ENCODE measurements around the gene GRID1. TPM values are rescaled to one million over a fixed set of nuclear protein-coding genes. Genes with fewer than 3 reads are reported as not detected.

Gene GRID1
- polyA plus RNA-seq, 5 donors = 0.54 to 1.5 (median 1.1) TPM

- no peak for DNase-seq
Observed at GRCh38 chr10:86169506-86170254, 196.9 kb downstream of the GRID1 start.

- no peak for DNase-seq
Observed at GRCh38 chr10:86169066-86169465, 197.5 kb downstream of the GRID1 start.

GRCh38 chr10:86168256-86168655, 198.3 kb downstream of the GRID1 start:
- DNase-seq = no peak

- no peak for DNase-seq
Observed at GRCh38 chr10:86167762-86168128, 198.8 kb downstream of the GRID1 start.

GRCh38 chr10:86167121-86167761, 199.4 kb downstream of the GRID1 start:
- DNase-seq = no peak

GRCh38 chr10:86165666-86166065, 200.9 kb downstream of the GRID1 start:
- no peak for DNase-seq

- no peak for DNase-seq
Observed at GRCh38 chr10:86164960-86165630, 201.5 kb downstream of the GRID1 start.

GRCh38 chr10:86164174-86164774, 202.3 kb downstream of the GRID1 start:
- no peak for DNase-seq

- no peak for DNase-seq
Observed at GRCh38 chr10:86163522-86164173, 202.9 kb downstream of the GRID1 start.

GRCh38 chr10:86162696-86163400, 203.7 kb downstream of the GRID1 start:
- DNase-seq = no peak

- no peak for DNase-seq
Observed at GRCh38 chr10:86162036-86162435, 204.6 kb downstream of the GRID1 start.

- DNase-seq = no peak
Observed at GRCh38 chr10:86160890-86161585, 205.6 kb downstream of the GRID1 start.

- no peak for DNase-seq
Observed at GRCh38 chr10:86159797-86160196, 206.8 kb downstream of the GRID1 start.

GRCh38 chr10:86155054-86155921, 211.3 kb downstream of the GRID1 start:
- DNase-seq = no peak

GRCh38 chr10:86153751-86154150, 212.8 kb downstream of the GRID1 start:
- no peak for DNase-seq

- no peak for DNase-seq
Observed at GRCh38 chr10:86152911-86153310, 213.7 kb downstream of the GRID1 start.

- DNase-seq = no peak
Observed at GRCh38 chr10:86152354-86152753, 214.2 kb downstream of the GRID1 start.

- no peak for DNase-seq
Observed at GRCh38 chr10:86151613-86152012, 215.0 kb downstream of the GRID1 start.

GRCh38 chr10:86149257-86149656, 217.3 kb downstream of the GRID1 start:
- no peak for DNase-seq

GRCh38 chr10:86148117-86148516, 218.5 kb downstream of the GRID1 start:
- DNase-seq = no peak

Measured in right lung (tissue), 5 donors.